PFSK-1 (cell line): ENCODE results near the gene ADAMTS14.

Experiments
- FOXP2 ChIP-seq: optimal IDR thresholded peaks from 2 replicates; pipeline ENCODE3; 2011; ENCODE audit warnings: borderline replicate concordance, control low read depth, inconsistent platforms; ENCODE audit not compliant: insufficient read depth; ENCODE audit errors: extremely low read length, extremely low read depth
- POLR2AphosphoS5 ChIP-seq: IDR thresholded peaks from 2 replicates; pipeline ENCODE4 v1.6.1; 2012; ENCODE audit warnings: low read depth, mild to moderate bottlenecking, control low read depth, low read length, moderate library complexity
- SIN3A ChIP-seq: IDR thresholded peaks from 2 replicates; pipeline ENCODE4 v1.6.1; 2012; ENCODE audit warnings: mild to moderate bottlenecking, low read length, moderate library complexity, borderline replicate concordance; ENCODE audit not compliant: insufficient read depth
- TAF1 ChIP-seq: IDR thresholded peaks from 2 replicates; pipeline ENCODE4 v1.6.1; 2012; ENCODE audit warnings: low read length, control low read depth, borderline replicate concordance; ENCODE audit not compliant: insufficient read depth
- TF ChIP-seq, protein P1 (sequence below), 2 experiments: IDR thresholded peaks; 2 replicates each; pipeline versions ENCODE4 v1.6.1 to v1.8.0; 2011 to 2012; ENCODE audit warnings: low read depth in 2 of 2, low read length in 2 of 2, control low read depth in 1 of 2, inconsistent platforms in 1 of 2, mild to moderate bottlenecking in 1 of 2, moderate library complexity in 1 of 2; ENCODE audit not compliant: insufficient read depth in 1 of 2

Gene ADAMTS14

DNA sequence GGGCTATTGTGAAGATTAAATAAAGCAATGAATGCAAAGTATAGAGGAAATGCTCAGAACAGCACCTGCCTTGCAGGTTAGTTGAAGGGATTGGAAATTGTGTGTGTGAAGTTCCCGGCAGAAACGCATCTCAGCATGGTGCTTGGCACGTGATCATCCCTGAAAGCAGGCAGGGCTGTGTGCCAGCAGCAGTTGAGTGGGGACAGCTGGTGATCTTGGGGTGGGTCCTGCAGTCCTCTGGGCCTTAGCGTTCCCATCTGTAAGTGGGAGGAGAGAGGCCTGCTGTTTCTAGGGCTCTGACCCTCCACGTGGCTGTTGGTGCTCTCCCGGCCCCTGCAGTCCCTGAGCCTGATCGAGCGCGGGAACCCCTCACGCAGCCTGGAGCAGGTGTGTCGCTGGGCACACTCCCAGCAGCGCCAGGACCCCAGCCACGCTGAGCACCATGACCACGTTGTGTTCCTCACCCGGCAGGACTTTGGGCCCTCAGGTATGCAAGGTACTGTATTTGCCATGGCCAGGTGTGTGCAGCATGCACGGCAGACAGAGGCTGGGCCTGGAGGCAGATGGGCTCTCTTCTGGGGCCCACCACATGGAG, 57.6 kb downstream of the ADAMTS14 start:
- TF ChIP-seq SIN3A (no peak), FOXP2 (no peak), TAF1 (no peak), POLR2AphosphoS5 (no peak)
- TF ChIP-seq, protein P1, sequence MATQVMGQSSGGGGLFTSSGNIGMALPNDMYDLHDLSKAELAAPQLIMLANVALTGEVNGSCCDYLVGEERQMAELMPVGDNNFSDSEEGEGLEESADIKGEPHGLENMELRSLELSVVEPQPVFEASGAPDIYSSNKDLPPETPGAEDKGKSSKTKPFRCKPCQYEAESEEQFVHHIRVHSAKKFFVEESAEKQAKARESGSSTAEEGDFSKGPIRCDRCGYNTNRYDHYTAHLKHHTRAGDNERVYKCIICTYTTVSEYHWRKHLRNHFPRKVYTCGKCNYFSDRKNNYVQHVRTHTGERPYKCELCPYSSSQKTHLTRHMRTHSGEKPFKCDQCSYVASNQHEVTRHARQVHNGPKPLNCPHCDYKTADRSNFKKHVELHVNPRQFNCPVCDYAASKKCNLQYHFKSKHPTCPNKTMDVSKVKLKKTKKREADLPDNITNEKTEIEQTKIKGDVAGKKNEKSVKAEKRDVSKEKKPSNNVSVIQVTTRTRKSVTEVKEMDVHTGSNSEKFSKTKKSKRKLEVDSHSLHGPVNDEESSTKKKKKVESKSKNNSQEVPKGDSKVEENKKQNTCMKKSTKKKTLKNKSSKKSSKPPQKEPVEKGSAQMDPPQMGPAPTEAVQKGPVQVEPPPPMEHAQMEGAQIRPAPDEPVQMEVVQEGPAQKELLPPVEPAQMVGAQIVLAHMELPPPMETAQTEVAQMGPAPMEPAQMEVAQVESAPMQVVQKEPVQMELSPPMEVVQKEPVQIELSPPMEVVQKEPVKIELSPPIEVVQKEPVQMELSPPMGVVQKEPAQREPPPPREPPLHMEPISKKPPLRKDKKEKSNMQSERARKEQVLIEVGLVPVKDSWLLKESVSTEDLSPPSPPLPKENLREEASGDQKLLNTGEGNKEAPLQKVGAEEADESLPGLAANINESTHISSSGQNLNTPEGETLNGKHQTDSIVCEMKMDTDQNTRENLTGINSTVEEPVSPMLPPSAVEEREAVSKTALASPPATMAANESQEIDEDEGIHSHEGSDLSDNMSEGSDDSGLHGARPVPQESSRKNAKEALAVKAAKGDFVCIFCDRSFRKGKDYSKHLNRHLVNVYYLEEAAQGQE (IDR thresholded peaks at IDR 0.05; ENCODE audit: insufficient read depth in 1 of 2, low read depth in 2 of 2, low read length in 2 of 2), result no peak

DNA sequence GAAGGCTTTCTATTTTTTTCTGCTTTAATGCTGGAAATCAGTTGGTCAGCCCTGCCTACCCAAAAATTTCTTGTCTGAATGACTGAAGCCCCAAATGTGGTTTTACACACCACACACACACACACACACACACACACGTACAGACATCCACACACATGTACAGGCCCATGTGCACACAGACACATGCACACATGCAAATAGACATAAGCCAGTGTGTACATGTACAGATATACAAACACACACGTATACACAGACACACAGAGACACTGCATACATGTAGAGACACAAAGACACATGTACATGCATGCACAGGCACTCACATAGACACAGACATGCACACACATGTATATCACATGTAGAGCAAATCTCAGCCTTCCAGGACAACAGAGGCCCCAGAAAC, 58.6 kb downstream of the ADAMTS14 start:
- TF ChIP-seq, protein P1 (IDR thresholded peaks at IDR 0.05; ENCODE audit: insufficient read depth in 1 of 2, low read depth in 2 of 2, low read length in 2 of 2), result no peak
- TF ChIP-seq POLR2AphosphoS5 (no peak), TAF1 (no peak), FOXP2 (no peak), SIN3A (no peak)

DNA sequence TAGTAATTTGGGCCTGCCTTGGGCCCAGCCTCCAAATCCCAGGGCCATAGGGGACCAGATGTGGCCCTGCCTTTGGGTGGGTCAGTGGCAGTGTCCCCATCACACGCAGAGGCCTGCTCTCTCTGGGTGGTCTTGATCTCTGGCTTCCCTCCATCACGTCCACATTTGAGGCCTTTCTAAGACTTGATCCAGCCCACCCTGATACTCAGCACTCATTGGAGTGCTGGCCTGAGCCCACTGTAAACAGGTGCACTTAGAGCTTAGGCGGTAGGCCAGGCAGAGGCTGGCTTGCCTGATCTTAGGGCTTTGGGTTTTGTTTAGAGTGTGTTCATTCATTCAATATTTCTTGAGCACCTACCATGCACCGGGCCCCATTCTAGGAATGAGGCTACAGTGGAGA, 60.3 kb downstream of the ADAMTS14 start:
- TF ChIP-seq FOXP2, result no peak
- no peak for TF ChIP-seq TAF1
- no peak for TF ChIP-seq POLR2AphosphoS5
- no peak for TF ChIP-seq SIN3A
- TF ChIP-seq, protein P1 (IDR thresholded peaks at IDR 0.05; ENCODE audit: insufficient read depth in 1 of 2, low read depth in 2 of 2, low read length in 2 of 2), result no peak

DNA sequence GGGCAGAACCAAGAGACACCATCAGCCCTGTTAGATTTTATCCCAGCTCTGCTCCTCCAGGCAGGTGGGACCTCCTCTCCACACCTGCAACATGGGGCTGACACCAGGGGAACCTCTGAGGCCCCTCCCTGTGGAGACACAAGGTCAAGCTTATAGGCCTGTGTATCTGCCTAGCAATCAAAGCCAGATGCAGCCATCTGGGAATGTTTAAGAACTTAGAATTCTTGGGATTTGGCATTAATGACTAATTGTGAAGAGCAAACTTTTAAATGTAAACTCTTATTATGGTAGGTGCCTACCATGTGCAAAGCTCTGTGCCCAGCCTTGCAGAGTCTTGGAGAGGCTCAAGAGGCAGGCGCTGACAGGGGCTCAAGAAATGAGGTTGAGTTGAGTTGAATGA, 60.7 kb downstream of the ADAMTS14 start:
- no peak for TF ChIP-seq FOXP2
- TF ChIP-seq, protein P1 (IDR thresholded peaks at IDR 0.05; ENCODE audit: insufficient read depth in 1 of 2, low read depth in 2 of 2, low read length in 2 of 2), result no peak
- no peak for TF ChIP-seq POLR2AphosphoS5
- TF ChIP-seq TAF1, result no peak
- no peak for TF ChIP-seq SIN3A

DNA sequence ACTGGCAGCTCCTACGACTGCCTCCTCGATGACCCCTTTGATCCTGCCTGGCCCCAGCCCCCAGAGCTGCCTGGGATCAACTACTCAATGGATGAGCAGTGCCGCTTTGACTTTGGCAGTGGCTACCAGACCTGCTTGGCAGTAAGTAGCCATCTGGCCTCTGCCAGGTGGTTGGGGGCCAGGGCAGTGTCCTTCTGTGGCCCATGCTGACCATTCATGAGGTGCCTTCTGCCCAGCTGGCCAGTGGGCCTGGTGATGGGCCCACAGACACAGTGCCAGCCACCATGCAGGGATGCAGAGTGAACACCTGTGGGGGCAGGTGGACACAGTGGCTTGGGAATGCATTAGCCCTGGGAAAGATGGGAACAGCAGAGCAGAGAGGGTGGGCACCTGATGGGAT, 62.9 kb downstream of the ADAMTS14 start:
- TF ChIP-seq, protein P1 (IDR thresholded peaks at IDR 0.05; ENCODE audit: insufficient read depth in 1 of 2, low read depth in 2 of 2, low read length in 2 of 2), result no peak
- TF ChIP-seq FOXP2 (no peak), TAF1 (no peak), SIN3A (no peak), POLR2AphosphoS5 (no peak)
